Tibial nerve (tissue), 3 donors: Measurements from ENCODE around the gene TPRX1.

ENCODE experiments used
- POLR2A ChIP-seq, 2 donors: fragments of 450-650 bp; IDR thresholded peaks; one replicate each; pipeline ENCODE4 v1.6.1; 2017; ENCODE audit warnings: antibody characterized with exemption in 2 of 2, mild to moderate bottlenecking in 2 of 2, moderate library complexity in 2 of 2
- TF ChIP-seq, protein P1 (sequence below), 5 experiments: fragments of 200-600 bp in 3 of 5; fragments of 450-650 bp in 2 of 5; sonication (generic) in 3 of 5; IDR thresholded peaks; one replicate each; pipeline ENCODE4 v1.5.1; 2016 to 2019; ENCODE audit warnings: antibody characterized with exemption in 5 of 5, mild to moderate bottlenecking in 3 of 5, moderate library complexity in 2 of 5

DNA sequence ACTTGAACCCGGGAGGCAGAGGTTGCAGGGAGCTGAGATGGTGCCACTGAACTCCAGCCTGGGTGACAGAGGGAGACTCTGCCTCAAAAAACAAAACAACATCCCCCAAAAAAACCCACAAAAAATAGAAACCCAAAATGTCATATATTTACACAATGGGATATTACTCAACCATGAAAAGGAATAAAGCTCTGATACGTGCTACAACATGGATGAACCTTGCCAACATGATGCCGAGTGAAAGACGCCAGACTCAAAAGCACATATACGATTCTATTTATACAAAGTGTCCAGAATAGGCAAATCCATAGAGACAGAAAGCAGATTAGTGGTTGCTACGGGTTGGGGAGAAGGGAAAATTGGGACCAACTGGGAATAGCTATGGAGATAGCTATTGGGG is 2.1 kb upstream of the TPRX1 start:
- TF ChIP-seq, protein P1, sequence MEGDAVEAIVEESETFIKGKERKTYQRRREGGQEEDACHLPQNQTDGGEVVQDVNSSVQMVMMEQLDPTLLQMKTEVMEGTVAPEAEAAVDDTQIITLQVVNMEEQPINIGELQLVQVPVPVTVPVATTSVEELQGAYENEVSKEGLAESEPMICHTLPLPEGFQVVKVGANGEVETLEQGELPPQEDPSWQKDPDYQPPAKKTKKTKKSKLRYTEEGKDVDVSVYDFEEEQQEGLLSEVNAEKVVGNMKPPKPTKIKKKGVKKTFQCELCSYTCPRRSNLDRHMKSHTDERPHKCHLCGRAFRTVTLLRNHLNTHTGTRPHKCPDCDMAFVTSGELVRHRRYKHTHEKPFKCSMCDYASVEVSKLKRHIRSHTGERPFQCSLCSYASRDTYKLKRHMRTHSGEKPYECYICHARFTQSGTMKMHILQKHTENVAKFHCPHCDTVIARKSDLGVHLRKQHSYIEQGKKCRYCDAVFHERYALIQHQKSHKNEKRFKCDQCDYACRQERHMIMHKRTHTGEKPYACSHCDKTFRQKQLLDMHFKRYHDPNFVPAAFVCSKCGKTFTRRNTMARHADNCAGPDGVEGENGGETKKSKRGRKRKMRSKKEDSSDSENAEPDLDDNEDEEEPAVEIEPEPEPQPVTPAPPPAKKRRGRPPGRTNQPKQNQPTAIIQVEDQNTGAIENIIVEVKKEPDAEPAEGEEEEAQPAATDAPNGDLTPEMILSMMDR (IDR thresholded peaks at IDR 0.05), result no peak
- no peak for TF ChIP-seq POLR2A (IDR thresholded peaks at IDR 0.05)
